Vagina (tissue), 2 donors: ENCODE data around the gene ADARB2.

Experiments
- CTCF ChIP-seq, 3 experiments: fragments of 450-650 bp in 2 of 3; fragments of 200-600 bp in 1 of 3; sonication (generic) in 1 of 3; IDR thresholded peaks; one replicate each; pipeline ENCODE4 v1.5.1; 2017 to 2019; ENCODE audit warnings: antibody characterized with exemption in 3 of 3, mild to moderate bottlenecking in 2 of 3, moderate library complexity in 2 of 3
- POLR2A ChIP-seq, 2 donors: fragments of 450-650 bp; IDR thresholded peaks; one replicate each; pipeline ENCODE4 v1.6.1; 2017; ENCODE audit warnings: antibody characterized with exemption in 2 of 2, mild to moderate bottlenecking in 2 of 2, moderate library complexity in 2 of 2
- POLR2AphosphoS5 ChIP-seq, 2 donors: sonication (generic); formaldehyde crosslinking; IDR thresholded peaks; one replicate each; pipeline ENCODE4 v1.9.0; 2017; ENCODE audit warnings: antibody characterized with exemption in 2 of 2, mild to moderate bottlenecking in 2 of 2, low read depth in 1 of 2; ENCODE audit not compliant: insufficient read depth in 1 of 2

- no peak for TF ChIP-seq POLR2AphosphoS5 (IDR thresholded peaks at IDR 0.05; ENCODE audit: insufficient read depth in 1 of 2, low read depth in 1 of 2)
- no peak for TF ChIP-seq CTCF (IDR thresholded peaks at IDR 0.05)
- no peak for TF ChIP-seq POLR2A (IDR thresholded peaks at IDR 0.05)
Observed at GRCh38 chr10:1645896-1646295, 91.4 kb downstream of the ADARB2 start.
